GM19023 (cell line): ENCODE data around the gene EXOG.

Experiments
- ATAC-seq: cut with Tn5 transposase; IDR thresholded peaks from one replicate; pipeline ENCODE4 v1.9.1; 2021; ENCODE audit warnings: mild to moderate bottlenecking, moderate library complexity; ENCODE audit not compliant: unreplicated experiment

The EXOG gene, protein sequence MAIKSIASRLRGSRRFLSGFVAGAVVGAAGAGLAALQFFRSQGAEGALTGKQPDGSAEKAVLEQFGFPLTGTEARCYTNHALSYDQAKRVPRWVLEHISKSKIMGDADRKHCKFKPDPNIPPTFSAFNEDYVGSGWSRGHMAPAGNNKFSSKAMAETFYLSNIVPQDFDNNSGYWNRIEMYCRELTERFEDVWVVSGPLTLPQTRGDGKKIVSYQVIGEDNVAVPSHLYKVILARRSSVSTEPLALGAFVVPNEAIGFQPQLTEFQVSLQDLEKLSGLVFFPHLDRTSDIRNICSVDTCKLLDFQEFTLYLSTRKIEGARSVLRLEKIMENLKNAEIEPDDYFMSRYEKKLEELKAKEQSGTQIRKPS

GRCh38 chr3:38496131-38496910 lies at the start of gene EXOG:
Gene EXOG (plus strand): TSS chr3:38496340. CDS start chr3:38496368, 28 bp downstream.
- ATAC-seq = peak; percentile 92

GRCh38 chr3:38446812-38447211 lies 49.3 kb upstream of the EXOG start:
- ATAC-seq = no peak

- ATAC-seq = no peak
Measured at GRCh38 chr3:38450853-38451252, 45.3 kb upstream of the EXOG start.

GRCh38 chr3:38453075-38453912 lies 42.8 kb upstream of the EXOG start, which contains the start of gene ACVR2B:
Gene ACVR2B (plus strand): TSS chr3:38453890. CDS start chr3:38454323, 433 bp downstream.
- peak; percentile 42 for ATAC-seq

- ATAC-seq = peak; percentile 14
Measured at GRCh38 chr3:38453913-38454177, 42.3 kb upstream of the EXOG start.

DNA sequence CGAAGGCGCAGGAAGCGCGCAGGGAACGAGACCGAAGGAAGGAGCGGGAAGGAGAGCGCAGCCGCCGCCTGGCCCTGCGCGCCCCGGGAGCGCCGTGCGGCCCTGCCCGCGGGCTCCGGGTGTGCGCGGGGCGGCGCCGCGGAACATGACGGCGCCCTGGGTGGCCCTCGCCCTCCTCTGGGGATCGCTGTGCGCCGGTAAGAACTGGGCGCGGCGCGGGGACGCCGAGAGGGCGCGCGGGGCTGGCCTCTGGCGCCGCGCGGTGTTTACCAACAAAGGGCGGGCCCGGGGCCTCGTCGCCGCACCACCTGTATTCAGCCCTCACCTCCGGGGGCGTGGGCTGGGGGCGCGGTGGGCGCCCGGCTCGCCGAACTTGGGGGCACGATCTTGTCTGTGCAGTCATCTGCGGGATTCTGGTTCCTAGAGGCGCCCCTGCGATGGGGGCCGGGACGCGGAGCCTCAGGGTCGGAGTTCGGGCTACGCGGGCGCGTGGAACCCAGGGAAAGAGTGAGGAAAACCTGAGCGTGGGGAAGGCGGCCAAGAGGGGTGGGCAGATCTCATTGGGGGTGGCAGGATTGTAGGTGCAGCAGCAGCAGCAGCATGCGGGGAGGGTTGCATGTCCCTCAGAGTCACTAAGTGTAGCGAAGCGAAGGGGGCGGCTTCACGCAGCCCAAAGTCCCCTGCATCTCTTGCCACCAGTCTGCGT lies 41.8 kb upstream of the EXOG start:
- ATAC-seq = peak; percentile 26

- ATAC-seq = peak; percentile 22
Measured at GRCh38 chr3:38454884-38455638, 41.1 kb upstream of the EXOG start.

DNA sequence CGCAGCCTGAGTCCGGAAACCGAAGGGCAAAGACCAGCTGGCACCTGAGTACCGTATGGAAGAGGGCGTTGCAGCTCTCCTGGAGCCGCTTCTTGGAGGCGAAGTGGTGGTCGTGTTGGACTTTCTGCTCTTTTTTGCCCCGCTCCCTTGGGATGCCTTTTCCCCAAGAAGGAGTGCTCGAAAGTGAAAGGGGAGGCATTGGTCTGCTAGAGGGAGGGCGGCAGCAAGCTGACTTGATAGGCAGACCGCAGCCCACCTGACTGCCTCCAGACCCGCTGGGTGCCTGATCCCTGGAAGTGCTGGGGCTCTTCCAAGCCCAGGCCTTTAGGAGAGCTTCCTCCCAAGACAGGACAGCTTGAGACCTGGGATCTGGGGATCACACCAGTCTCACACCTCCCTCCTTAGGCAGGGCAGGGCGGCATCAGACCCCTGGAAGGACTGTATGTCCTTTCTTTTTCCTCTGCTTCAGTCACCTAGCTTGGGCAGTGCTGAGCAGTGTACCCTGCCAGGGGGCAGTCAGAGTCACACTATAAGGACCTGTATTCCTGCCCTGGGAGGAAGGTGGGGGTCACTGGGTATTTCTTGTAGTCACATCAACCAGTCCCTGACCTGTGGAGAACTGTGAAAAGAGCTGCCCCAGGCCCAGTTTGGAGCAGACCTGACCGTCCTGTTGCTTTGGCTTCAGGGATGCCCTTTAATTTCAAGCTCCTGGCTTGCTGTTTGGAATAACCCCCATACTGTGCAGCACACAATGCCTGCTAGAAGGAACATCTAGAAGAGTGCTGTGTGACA lies 40.3 kb upstream of the EXOG start:
- peak; percentile 8 for ATAC-seq

DNA sequence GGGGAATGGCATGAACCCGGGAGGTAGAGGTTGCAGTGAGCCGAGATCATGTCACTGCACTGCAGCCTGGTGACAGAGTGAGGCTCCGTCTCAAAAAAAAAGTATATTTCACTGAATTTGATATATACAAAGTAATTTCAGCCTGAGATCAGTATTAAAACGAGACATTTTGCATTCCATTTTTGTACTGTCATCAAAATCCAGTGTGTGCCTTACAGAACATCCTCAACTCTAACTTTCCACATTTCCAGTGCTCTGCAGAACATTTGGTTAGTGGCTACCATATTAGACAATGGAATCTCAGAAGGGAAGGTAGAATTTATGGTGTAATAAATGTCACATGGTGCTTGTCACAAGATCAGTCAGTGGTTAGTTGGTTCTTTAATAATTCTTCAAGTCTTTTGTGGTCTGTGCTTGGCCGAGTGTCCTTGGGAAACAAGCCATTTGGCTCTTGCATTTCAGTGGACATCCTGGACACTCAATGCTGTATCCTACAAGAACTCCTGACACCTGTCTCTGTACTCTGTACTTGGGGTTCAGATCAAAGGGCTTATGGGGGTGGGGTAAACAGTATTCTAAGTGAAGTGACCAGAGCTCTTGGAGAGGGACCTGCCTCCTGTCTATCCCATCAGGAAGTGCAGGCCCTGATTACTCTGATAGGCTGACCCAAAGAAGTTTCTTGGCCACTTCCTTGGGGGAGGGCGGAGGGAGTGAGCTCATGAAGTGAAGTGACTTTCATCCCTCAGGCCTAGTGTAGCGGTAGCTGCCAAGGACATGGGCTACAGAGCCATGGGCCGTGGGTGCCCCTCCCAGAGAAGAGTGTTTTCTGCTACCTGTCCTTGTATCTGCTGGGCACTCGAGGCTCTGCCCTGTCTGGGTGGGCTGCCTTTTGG lies 38.8 kb upstream of the EXOG start:
- no peak for ATAC-seq

- no peak for ATAC-seq
Measured at GRCh38 chr3:38458796-38459498, 37.2 kb upstream of the EXOG start.

DNA sequence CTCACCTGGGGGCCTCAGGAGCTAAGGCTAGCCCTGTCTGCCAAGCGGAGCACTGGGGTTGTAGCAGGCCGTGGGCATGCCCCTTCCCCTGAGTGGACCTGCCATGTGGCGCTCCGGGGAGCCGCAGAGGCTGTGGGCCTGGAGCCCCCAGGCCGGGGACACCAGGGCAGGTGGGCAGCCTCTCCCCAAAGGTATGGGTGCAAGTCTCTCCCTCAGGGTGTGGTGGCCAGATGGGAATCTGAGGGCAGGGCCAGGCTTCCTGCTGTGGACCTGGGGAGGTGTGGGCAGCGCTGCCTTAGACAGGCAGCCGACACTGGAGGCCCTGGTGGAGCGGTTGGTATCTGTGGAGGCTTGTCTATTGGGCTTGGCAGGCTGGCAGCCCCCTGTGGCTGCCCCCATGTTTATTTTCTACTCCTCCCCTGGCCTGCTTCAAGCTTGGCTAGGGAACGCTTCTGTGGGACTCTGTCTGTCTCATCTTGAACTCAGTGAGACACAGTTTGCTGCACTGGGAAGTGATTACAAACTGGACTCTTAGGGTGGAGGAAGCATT lies 36.6 kb upstream of the EXOG start:
- ATAC-seq = no peak

- no peak for ATAC-seq
Measured at GRCh38 chr3:38460377-38461270, 35.5 kb upstream of the EXOG start.

DNA sequence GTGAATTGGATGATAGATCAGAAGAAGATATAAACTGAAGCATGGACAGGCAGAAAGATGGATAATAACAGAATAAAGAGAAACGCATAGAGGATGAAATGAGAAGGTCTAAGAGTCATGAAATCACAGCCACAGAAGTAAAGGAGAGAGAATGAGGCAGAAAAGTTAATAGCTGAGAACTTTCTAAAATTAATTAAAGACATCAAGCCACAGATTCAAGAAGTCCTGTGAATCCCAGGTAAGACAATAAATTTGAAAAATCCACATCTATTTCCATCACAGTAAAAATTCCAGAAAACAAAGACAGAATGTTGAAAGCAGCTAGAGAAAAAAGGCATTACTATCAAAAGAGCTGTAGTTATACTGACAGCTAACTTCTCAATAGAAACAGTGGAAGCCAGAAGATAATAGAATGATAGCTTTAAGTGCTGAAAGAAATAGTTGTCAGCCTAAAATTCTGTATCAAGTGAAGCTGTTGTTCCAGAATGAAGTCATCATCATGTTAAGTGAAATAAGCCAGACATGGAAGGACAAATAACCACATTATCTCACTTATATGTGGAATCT lies 30.5 kb upstream of the EXOG start:
- ATAC-seq = no peak

DNA sequence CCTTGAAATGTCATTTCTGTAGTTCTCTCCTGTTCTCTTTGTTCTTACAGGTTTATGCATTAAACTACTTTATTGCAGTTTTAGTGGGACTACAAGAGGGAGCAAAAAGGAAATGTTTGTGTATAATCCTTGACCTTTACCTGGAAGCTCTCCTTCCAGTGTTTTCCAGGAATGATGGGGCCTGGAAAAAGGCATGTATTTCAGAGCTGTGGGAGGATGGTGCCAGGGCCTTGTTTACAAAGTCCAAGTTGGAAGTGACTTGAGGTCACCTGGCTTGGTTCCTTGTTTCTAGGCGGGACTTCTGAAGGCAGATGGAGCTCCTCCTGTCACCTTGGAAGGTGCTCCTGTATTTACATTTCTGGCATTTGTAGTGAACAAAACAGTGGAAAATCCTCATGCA lies 27.4 kb upstream of the EXOG start:
- no peak for ATAC-seq

DNA sequence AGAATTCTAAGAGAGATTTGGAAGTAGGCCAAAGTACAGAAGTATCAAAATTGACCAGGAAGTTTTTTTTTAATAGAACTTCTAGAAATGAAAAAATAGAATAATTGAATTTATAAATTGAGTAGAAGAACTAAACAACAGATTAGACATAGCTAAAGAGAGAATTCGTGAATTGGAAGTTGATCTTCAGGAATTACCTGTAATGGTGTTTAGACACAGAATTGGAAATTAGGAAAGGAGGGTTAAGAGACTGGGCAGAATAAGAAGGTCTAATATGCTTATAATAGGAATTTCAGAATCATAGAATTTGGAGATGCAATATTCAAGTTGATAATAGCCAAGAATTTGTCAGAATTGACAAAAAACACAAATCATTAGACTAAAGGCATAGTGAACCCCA lies 26.3 kb upstream of the EXOG start:
- ATAC-seq = no peak

DNA sequence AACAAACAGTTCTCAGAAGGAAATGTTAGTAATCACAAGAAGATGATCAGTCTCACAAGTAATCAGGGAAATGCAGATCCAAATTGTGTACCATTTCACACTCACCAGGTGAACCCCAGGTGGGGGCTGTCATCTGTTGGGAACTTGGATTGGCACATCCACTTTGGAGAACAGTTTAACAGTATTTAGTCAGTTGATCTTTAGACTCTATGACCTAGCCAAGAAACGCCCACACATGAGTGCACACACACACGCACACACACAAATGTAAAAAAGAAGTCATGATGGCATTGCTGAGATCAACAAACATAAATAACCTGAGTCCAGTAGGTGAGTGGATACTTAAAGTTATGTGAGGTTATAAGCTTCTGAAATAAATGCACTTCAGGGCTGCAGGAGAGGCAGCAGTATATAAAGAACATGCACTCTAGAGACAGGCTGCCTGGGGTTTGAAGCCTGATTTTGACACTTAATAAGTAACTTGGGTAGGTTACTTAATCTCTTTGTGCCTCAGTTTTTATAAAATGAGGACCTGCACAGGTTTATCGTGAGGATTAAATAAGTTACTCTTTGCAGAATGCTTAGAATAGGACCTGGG lies 24.8 kb upstream of the EXOG start:
- ATAC-seq = no peak
